DND-41 (cell line): Measurements from ENCODE around the gene CLSTN2.

Experiments
- ATAC-seq: fragments of 200-7000 bp; cut with Tn5 transposase; 3 replicates; pipeline ENCODE4 v1.9.1; 2021; ENCODE audit warnings: low read depth; ENCODE audit not compliant: insufficient read depth
- DNase-seq: peaks from one replicate; pipeline ENCODE4 v3.0.0-alpha.2; 2020
- H2AFZ ChIP-seq: 2 replicates; pipeline ENCODE4 v1.6.0; 2012; ENCODE audit warnings: low read depth, low read length
- H3K27ac ChIP-seq: 2 replicates; pipeline ENCODE4 v1.5.1; 2012; ENCODE audit warnings: low read length, inconsistent platforms
- H3K27me3 ChIP-seq: fragments of 200-600 bp; sonication (generic); 2 replicates; pipeline ENCODE4 v1.6.0; 2012; ENCODE audit warnings: low read length, mild to moderate bottlenecking, inconsistent platforms; ENCODE audit not compliant: insufficient read depth, poor library complexity
- H3K36me3 ChIP-seq: 2 replicates; pipeline ENCODE4 v1.5.1; 2012; ENCODE audit warnings: low read length, inconsistent platforms; ENCODE audit not compliant: insufficient read depth
- H3K4me1 ChIP-seq: 2 replicates; pipeline ENCODE4 v1.5.1; 2012; ENCODE audit warnings: mild to moderate bottlenecking, low read length; ENCODE audit not compliant: insufficient read depth
- H3K4me2 ChIP-seq: 2 replicates; pipeline ENCODE4 v1.6.0; 2012; ENCODE audit warnings: mild to moderate bottlenecking, moderate library complexity, low read length, inconsistent platforms; ENCODE audit not compliant: insufficient read depth
- H3K4me3 ChIP-seq, 2 experiments: fragments of 200-600 bp in 1 of 2; shearing (Covaris generic) in 1 of 2; 2 replicates each; pipeline ENCODE4 v1.5.1; 2012 to 2016; ENCODE audit warnings: inconsistent platforms in 2 of 2, low read length in 2 of 2, mild to moderate bottlenecking in 2 of 2, low read depth in 1 of 2, moderate library complexity in 1 of 2
- H3K79me2 ChIP-seq: 2 replicates; pipeline ENCODE4 v1.6.0; 2012; ENCODE audit warnings: low read length, inconsistent platforms; ENCODE audit not compliant: insufficient read depth
- H3K9ac ChIP-seq: 2 replicates; pipeline ENCODE4 v1.6.0; 2012; ENCODE audit warnings: low read depth, mild to moderate bottlenecking, inconsistent platforms, low read length, moderate library complexity
- H3K9me3 ChIP-seq: 2 replicates; pipeline ENCODE4 v1.5.1; 2012; ENCODE audit warnings: low read length, moderate library complexity, mild to moderate bottlenecking, inconsistent platforms; ENCODE audit not compliant: insufficient read depth, severe bottlenecking
- H4K20me1 ChIP-seq: 2 replicates; pipeline ENCODE4 v1.6.0; 2012; ENCODE audit warnings: low read length; ENCODE audit not compliant: insufficient read depth
- EZH2 ChIP-seq: IDR thresholded peaks from 3 replicates; pipeline ENCODE4 v1.6.1; 2012; ENCODE audit warnings: borderline replicate concordance, low read depth, mild to moderate bottlenecking, moderate library complexity, low read length, inconsistent platforms; ENCODE audit not compliant: severe bottlenecking
- TF ChIP-seq, protein P1 (sequence below): IDR thresholded peaks from 2 replicates; pipeline ENCODE4 v1.5.1; 2012; ENCODE audit warnings: borderline replicate concordance, low read length, moderate library complexity, mild to moderate bottlenecking; ENCODE audit not compliant: poor library complexity, severe bottlenecking; ENCODE audit errors: extremely low read depth

The CLSTN2 gene

GRCh38 chr3:140341817-140342403 is 406.9 kb downstream of the CLSTN2 start:
- H3K4me2 ChIP-seq, result no peak overlapping the region
- peaks cover 31% of the 10 kb centered on the region for H3K27me3 ChIP-seq
- no peaks in the 10 kb centered on the region for H4K20me1 ChIP-seq
- no peaks in the 10 kb centered on the region for H3K9me3 ChIP-seq
- no peak for DNase-seq
- H3K9ac ChIP-seq, result no peak overlapping the region
- H3K79me2 ChIP-seq, result no peaks in the 10 kb centered on the region
- H3K36me3 ChIP-seq, result no peaks in the 10 kb centered on the region
- TF ChIP-seq, protein P1, sequence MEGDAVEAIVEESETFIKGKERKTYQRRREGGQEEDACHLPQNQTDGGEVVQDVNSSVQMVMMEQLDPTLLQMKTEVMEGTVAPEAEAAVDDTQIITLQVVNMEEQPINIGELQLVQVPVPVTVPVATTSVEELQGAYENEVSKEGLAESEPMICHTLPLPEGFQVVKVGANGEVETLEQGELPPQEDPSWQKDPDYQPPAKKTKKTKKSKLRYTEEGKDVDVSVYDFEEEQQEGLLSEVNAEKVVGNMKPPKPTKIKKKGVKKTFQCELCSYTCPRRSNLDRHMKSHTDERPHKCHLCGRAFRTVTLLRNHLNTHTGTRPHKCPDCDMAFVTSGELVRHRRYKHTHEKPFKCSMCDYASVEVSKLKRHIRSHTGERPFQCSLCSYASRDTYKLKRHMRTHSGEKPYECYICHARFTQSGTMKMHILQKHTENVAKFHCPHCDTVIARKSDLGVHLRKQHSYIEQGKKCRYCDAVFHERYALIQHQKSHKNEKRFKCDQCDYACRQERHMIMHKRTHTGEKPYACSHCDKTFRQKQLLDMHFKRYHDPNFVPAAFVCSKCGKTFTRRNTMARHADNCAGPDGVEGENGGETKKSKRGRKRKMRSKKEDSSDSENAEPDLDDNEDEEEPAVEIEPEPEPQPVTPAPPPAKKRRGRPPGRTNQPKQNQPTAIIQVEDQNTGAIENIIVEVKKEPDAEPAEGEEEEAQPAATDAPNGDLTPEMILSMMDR, result no peak
- no peak for TF ChIP-seq EZH2
- no peak overlapping the region for H2AFZ ChIP-seq
- no peak for ATAC-seq
- no peak overlapping the region for H3K4me3 ChIP-seq
- H3K27ac ChIP-seq, result no peak overlapping the region
- no peaks in the 10 kb centered on the region for H3K4me1 ChIP-seq

DNA sequence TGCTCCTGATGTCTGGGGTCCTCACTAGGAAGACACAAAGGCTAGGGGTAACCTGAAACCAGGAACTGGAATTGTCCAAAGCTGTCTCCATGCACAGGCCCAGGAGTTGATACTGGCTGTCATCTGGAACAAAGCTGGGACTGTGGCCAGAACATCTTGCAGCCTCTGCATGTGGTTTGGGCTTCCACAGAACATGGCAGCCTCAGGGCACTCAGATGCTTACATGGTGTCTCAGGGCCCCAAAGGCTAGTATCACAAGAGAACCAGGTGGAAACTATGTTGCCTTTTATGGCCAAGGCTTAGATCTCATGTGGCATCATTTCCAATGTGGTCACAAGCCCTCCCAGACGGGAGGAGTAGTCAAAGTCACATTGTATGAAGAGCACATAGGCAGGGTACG is 407.7 kb downstream of the CLSTN2 start:
- H2AFZ ChIP-seq, result no peak overlapping the region
- no peaks in the 10 kb centered on the region for H3K4me1 ChIP-seq
- no peak for TF ChIP-seq EZH2
- no peaks in the 10 kb centered on the region for H4K20me1 ChIP-seq
- H3K4me3 ChIP-seq, result no peak overlapping the region
- H3K9ac ChIP-seq, result no peak overlapping the region
- no peaks in the 10 kb centered on the region for H3K79me2 ChIP-seq
- no peak for ATAC-seq
- peaks cover 26% of the 10 kb centered on the region for H3K27me3 ChIP-seq
- no peak overlapping the region for H3K4me2 ChIP-seq
- H3K9me3 ChIP-seq, result no peaks in the 10 kb centered on the region
- DNase-seq, result no peak
- H3K36me3 ChIP-seq, result no peaks in the 10 kb centered on the region
- no peak overlapping the region for H3K27ac ChIP-seq

- Histone ChIP-seq H3K4me2 (no peak overlapping the region), H3K79me2 (no peaks in the 10 kb centered on the region), H3K4me1 (no peaks in the 10 kb centered on the region), H3K9ac (no peak overlapping the region), H3K36me3 (no peaks in the 10 kb centered on the region), H3K9me3 (no peaks in the 10 kb centered on the region), H3K27me3 (peaks cover 23% of the 10 kb centered on the region), H3K4me3 (no peak overlapping the region), H2AFZ (no peak overlapping the region), H4K20me1 (no peaks in the 10 kb centered on the region), H3K27ac (no peak overlapping the region)
- DNase-seq (no peak), ATAC-seq (no peak)
- no peak for TF ChIP-seq EZH2
- TF ChIP-seq, protein P1, result no peak
These were observed 408.5 kb downstream of the CLSTN2 start for GRCh38 chr3:140343211-140344081.

DNA sequence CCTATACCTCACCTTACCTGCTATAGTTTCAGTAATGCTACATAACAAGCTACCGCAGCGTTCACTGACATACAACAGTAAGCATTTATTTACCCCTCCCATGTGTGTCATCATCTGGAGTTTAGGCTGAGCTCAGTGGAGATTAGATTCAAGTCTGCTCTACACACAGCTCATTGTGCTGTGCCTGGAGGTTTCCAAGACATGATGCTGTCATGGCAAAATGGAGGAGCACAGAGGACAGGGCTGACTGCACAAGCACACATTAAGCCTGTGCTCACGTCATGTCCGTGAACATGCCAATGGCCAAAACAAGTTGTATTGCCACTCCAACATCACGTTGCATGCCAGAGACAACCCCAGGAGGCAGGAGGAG is 409.1 kb downstream of the CLSTN2 start:
- ATAC-seq (no peak), DNase-seq (no peak)
- no peaks in the 10 kb centered on the region for H3K79me2 ChIP-seq
- H3K9me3 ChIP-seq, result no peaks in the 10 kb centered on the region
- H3K36me3 ChIP-seq, result no peaks in the 10 kb centered on the region
- no peak overlapping the region for H2AFZ ChIP-seq
- H3K4me2 ChIP-seq, result no peak overlapping the region
- no peaks in the 10 kb centered on the region for H4K20me1 ChIP-seq
- H3K4me1 ChIP-seq, result no peaks in the 10 kb centered on the region
- H3K4me3 ChIP-seq, result no peak overlapping the region
- no peak for TF ChIP-seq EZH2
- TF ChIP-seq, protein P1, result no peak
- H3K27me3 ChIP-seq, result peaks cover 21% of the 10 kb centered on the region
- no peak overlapping the region for H3K27ac ChIP-seq
- no peak overlapping the region for H3K9ac ChIP-seq
